H1 (cell line): ENCODE measurements around the gene PALM. TPM values are rescaled to one million over a fixed set of nuclear protein-coding genes. Genes with fewer than 3 reads are reported as not detected.

Experiments used
- CTCF ChIA-PET: fragments of 300-600 bp; sonication (Branson Sonifier 250); formaldehyde crosslinking; loops from one replicate; lab custom pipeline; 2021; ENCODE audit not compliant: partially characterized antibody; lab: Charles Lee
- POLR2A ChIA-PET: fragments of 300-600 bp; sonication (Branson Sonifier 250); formaldehyde crosslinking; loops from one replicate; lab custom pipeline; 2021; ENCODE audit warnings: inconsistent platforms; ENCODE audit not compliant: partially characterized antibody; lab: Charles Lee
- DNase-seq, 2 experiments: peaks; one replicate each; pipeline versions ENCODE4 v3.0.0 to v3.0.0-alpha.2; 2010 to 2022; ENCODE audit warnings: low spot score in 2 of 2, low read depth in 1 of 2, mixed read lengths in 1 of 2
- FAIRE-seq: peaks from 2 replicates; lab custom pipeline; 2011; peaks lifted over from hg19 to GRCh38; lab: Jason Lieb, UNC
- H2AFZ ChIP-seq: 2 replicates; pipeline ENCODE4 v1.8.1; 2012; ENCODE audit warnings: low read length, inconsistent platforms
- H2AK5ac ChIP-seq: 2 replicates; pipeline ENCODE4 v1.6.1; 2013; ENCODE audit warnings: low read depth, low read length
- H2BK120ac ChIP-seq: replicated peaks from 2 replicates; pipeline ENCODE3; 2013; ENCODE audit warnings: low read depth, low read length, inconsistent platforms
- H2BK12ac ChIP-seq: 2 replicates; pipeline ENCODE4 v1.6.1; 2013; ENCODE audit warnings: low read depth, low read length
- H2BK15ac ChIP-seq: 2 replicates; pipeline ENCODE4 v1.6.1; 2013; ENCODE audit warnings: low read length
- H2BK20ac ChIP-seq: 2 replicates; pipeline ENCODE4 v1.6.1; 2013; ENCODE audit warnings: low read length
- H2BK5ac ChIP-seq: 2 replicates; pipeline ENCODE4 v1.6.1; 2013; ENCODE audit warnings: low read depth, low read length
- H3K14ac ChIP-seq: 2 replicates; pipeline ENCODE4 v1.6.1; 2013; ENCODE audit warnings: inconsistent platforms; ENCODE audit not compliant: insufficient read length
- H3K18ac ChIP-seq: 2 replicates; pipeline ENCODE4 v1.6.1; 2013; ENCODE audit warnings: low read length; ENCODE audit errors: extremely low read depth
- H3K23ac ChIP-seq: 2 replicates; pipeline ENCODE4 v1.6.1; 2013; ENCODE audit warnings: inconsistent platforms; ENCODE audit not compliant: insufficient read length
- H3K23me2 ChIP-seq: 2 replicates; pipeline ENCODE4 v1.6.1; 2013; ENCODE audit warnings: low read depth, low read length
- H3K27ac ChIP-seq: 2 replicates; pipeline ENCODE4 v1.6.1; 2011; ENCODE audit warnings: low read depth, low read length, inconsistent platforms
- H3K27me3 ChIP-seq, 4 experiments: replicated peaks in 1 of 4; 1 replicate in 1 of 4; 2 replicates in 3 of 4; pipeline versions ENCODE4 v1.6.1 to v1.8.1; 2011 to 2013; ENCODE audit warnings: low read length in 3 of 4, mild to moderate bottlenecking in 3 of 4, inconsistent platforms in 2 of 4, mixed read lengths in 2 of 4, moderate library complexity in 1 of 4; ENCODE audit not compliant: control insufficient read depth in 3 of 4, insufficient read depth in 3 of 4; ENCODE audit errors: extremely low read depth in 1 of 4
- H3K36me3 ChIP-seq, 4 experiments: 2 replicates each; pipeline versions ENCODE4 v1.6.1 to v1.8.1; 2011 to 2013; ENCODE audit warnings: mild to moderate bottlenecking in 4 of 4, low read length in 3 of 4, moderate library complexity in 2 of 4, control low read depth in 1 of 4, inconsistent platforms in 1 of 4; ENCODE audit not compliant: insufficient read depth in 4 of 4, control insufficient read depth in 2 of 4
- H3K4ac ChIP-seq: replicated peaks from 2 replicates; pipeline ENCODE3; 2013; ENCODE audit warnings: low read length, low read depth, mixed read lengths, inconsistent platforms; ENCODE audit not compliant: insufficient read length
- H3K4me1 ChIP-seq, 4 experiments: replicated peaks in 1 of 4; 1 replicate in 1 of 4; 2 replicates in 3 of 4; pipeline versions ENCODE4 v1.6.1 to v1.8.1; 2011 to 2013; ENCODE audit warnings: low read length in 3 of 4, inconsistent platforms in 2 of 4, mixed read lengths in 1 of 4; ENCODE audit not compliant: insufficient read depth in 4 of 4, control insufficient read depth in 3 of 4
- H3K4me2 ChIP-seq, 2 experiments: 2 replicates each; pipeline versions ENCODE4 v1.6.1 to v1.8.1; 2011 to 2013; ENCODE audit warnings: low read depth in 2 of 2, low read length in 2 of 2, control low read depth in 1 of 2, inconsistent platforms in 1 of 2, mild to moderate bottlenecking in 1 of 2; ENCODE audit not compliant: insufficient read depth in 1 of 2
- H3K4me3 ChIP-seq, 4 experiments: fragments of 200-600, 300-600 bp in 1 of 4; sonication (generic), shearing (Covaris generic), sonication (Bioruptor Twin) in 1 of 4; 2 replicates each; pipeline versions ENCODE4 v1.5.1 to v1.8.1; 2011 to 2016; ENCODE audit warnings: low read length in 4 of 4, low read depth in 3 of 4, control low read depth in 2 of 4, inconsistent platforms in 2 of 4, mild to moderate bottlenecking in 2 of 4, mixed read lengths in 1 of 4, moderate library complexity in 1 of 4; ENCODE audit not compliant: insufficient read depth in 2 of 4; ENCODE audit errors: extremely low read depth in 1 of 4
- H3K56ac ChIP-seq: replicated peaks from 2 replicates; pipeline ENCODE3; 2013; ENCODE audit warnings: low read depth, mild to moderate bottlenecking, mixed read lengths, low read length, inconsistent platforms; ENCODE audit not compliant: insufficient read length
- H3K79me1 ChIP-seq: 2 replicates; pipeline ENCODE4 v1.6.1; 2013; ENCODE audit warnings: low read depth, low read length, control low read depth
- H3K79me2 ChIP-seq, 2 experiments: 2 replicates each; pipeline versions ENCODE4 v1.6.1 to v1.8.1; 2012 to 2013; ENCODE audit warnings: low read length in 2 of 2, mild to moderate bottlenecking in 2 of 2, inconsistent platforms in 1 of 2; ENCODE audit not compliant: insufficient read depth in 2 of 2, control insufficient read depth in 1 of 2
- H3K9ac ChIP-seq, 4 experiments: replicated peaks in 1 of 4; 1 replicate in 1 of 4; 2 replicates in 3 of 4; pipeline versions ENCODE4 v1.6.1 to v1.8.1; 2011 to 2013; ENCODE audit warnings: low read depth in 3 of 4, low read length in 3 of 4, control low read depth in 2 of 4, mild to moderate bottlenecking in 2 of 4, moderate library complexity in 2 of 4, inconsistent platforms in 1 of 4; ENCODE audit errors: extremely low read depth in 1 of 4
- H3K9me3 ChIP-seq, 2 experiments: 2 replicates each; pipeline versions ENCODE4 v1.6.1 to v1.8.1; 2012 to 2013; ENCODE audit warnings: mild to moderate bottlenecking in 2 of 2, moderate library complexity in 2 of 2, control low read depth in 1 of 2, inconsistent platforms in 1 of 2, low read depth in 1 of 2, low read length in 1 of 2, mixed read lengths in 1 of 2; ENCODE audit not compliant: insufficient read depth in 2 of 2
- H4K20me1 ChIP-seq, 2 experiments: replicated peaks in 1 of 2; 2 replicates each; pipeline versions ENCODE3 to v1.8.1; 2011 to 2013; ENCODE audit warnings: inconsistent platforms in 2 of 2, low read length in 2 of 2, mild to moderate bottlenecking in 1 of 2; ENCODE audit not compliant: insufficient read depth in 2 of 2, control insufficient read depth in 1 of 2
- H4K5ac ChIP-seq: 2 replicates; pipeline ENCODE4 v1.6.1; 2013; ENCODE audit warnings: low read length, low read depth, mixed read lengths, inconsistent platforms; ENCODE audit not compliant: insufficient read length
- H4K8ac ChIP-seq: 2 replicates; pipeline ENCODE4 v1.8.0; 2013; ENCODE audit warnings: mild to moderate bottlenecking, moderate library complexity, low read length, inconsistent platforms; ENCODE audit not compliant: insufficient read depth; ENCODE audit errors: extremely low read depth
- H4K91ac ChIP-seq: replicated peaks from 2 replicates; pipeline ENCODE3; 2013; ENCODE audit warnings: low read length, mixed read lengths, inconsistent platforms; ENCODE audit not compliant: insufficient read length
- BCL11A ChIP-seq, 2 experiments: IDR thresholded peaks; one replicate each; pipeline ENCODE4 v1.6.1; 2011; ENCODE audit warnings: low read depth in 2 of 2, low read length in 2 of 2, mild to moderate bottlenecking in 2 of 2
- CTBP2 ChIP-seq: IDR thresholded peaks from 2 replicates; pipeline ENCODE4 v1.7.0; 2011; ENCODE audit warnings: borderline replicate concordance, mild to moderate bottlenecking, moderate library complexity, mixed read lengths, low read length; ENCODE audit not compliant: insufficient read depth, insufficient read length
- EP300 ChIP-seq, 2 experiments: IDR thresholded peaks; 1 replicate in 1 of 2; 2 replicates in 1 of 2; pipeline ENCODE4 v1.6.1; 2011 to 2012; ENCODE audit warnings: low read depth in 2 of 2, low read length in 2 of 2, mild to moderate bottlenecking in 2 of 2, borderline replicate concordance in 1 of 2, inconsistent platforms in 1 of 2, moderate library complexity in 1 of 2
- FOSL1 ChIP-seq: IDR thresholded peaks from 2 replicates; pipeline ENCODE4 v1.6.1; 2011; ENCODE audit warnings: mild to moderate bottlenecking, low read depth, low read length, moderate library complexity; ENCODE audit not compliant: insufficient read depth
- SIN3A ChIP-seq, 2 experiments: IDR thresholded peaks in 1 of 2; conservative IDR thresholded peaks in 1 of 2; 2 replicates each; pipeline ENCODE4 v1.6.1; 2011 to 2012; ENCODE audit warnings: low read length in 2 of 2, improper control_type of control experiment in 1 of 2, low read depth in 1 of 2, mild to moderate bottlenecking in 1 of 2
- SIRT6 ChIP-seq: IDR thresholded peaks from one replicate; pipeline ENCODE4 v1.7.1; 2012; ENCODE audit warnings: low read length, inconsistent platforms
- TAF1 ChIP-seq: IDR thresholded peaks from 2 replicates; pipeline ENCODE4 v1.6.1; 2011; ENCODE audit warnings: mild to moderate bottlenecking, low read depth, low read length
- WGBS, 2 experiments: shearing (Covaris generic) in 1 of 2; methylation state at CpG; one replicate each; pipeline versions ENCODE4 v1.1.6 to v1.1.7; 2013 to 2015; ENCODE audit warnings: low lambda C conversion rate in 2 of 2, mixed read lengths in 2 of 2, inconsistent platforms in 1 of 2, low coverage in 1 of 2, missing lambda C conversion rate in 1 of 2; ENCODE audit not compliant: insufficient replicate concordance in 2 of 2, insufficient coverage in 1 of 2, insufficient read length in 1 of 2; ENCODE audit errors: extremely low coverage in 1 of 2, missing lambda C conversion rate in 1 of 2; 5-methylcytosine and 5-hydroxymethylcytosine counted together
- polyA plus RNA-seq, 7 experiments: library from polyadenylated mRNA; depleted of rRNA in 3 of 7; stranded (reverse) in 5 of 7; unstranded in 2 of 7; fragments of >200 nt in 5 of 7; fragments of 200-250 nt in 2 of 7; gene quantifications; 1 replicate in 5 of 7; 2 replicates in 1 of 7; 4 replicates in 1 of 7; pipeline versions ENCODE4 v1.2.1 to v1.2.3, GENCODE V29; 2011 to 2013; ENCODE audit warnings: missing spikeins in 2 of 7, mixed read lengths in 2 of 7
- total RNA-seq: library from RNA; stranded (reverse); fragmentation: NEBNext Ultra II Directional; extraction: Animal tissue kit (Norgen Biotek cat#: 25700); gene quantifications from 2 replicates; pipeline ENCODE4 v1.2.1, GENCODE V29; 2021

The PALM gene
- total and polyA plus RNA-seq, 2 of the 8 experiments (the other 6 are each of a cell fraction or from before 2014, with no cell fraction given) = 5.7 to 16.5 TPM

DNA sequence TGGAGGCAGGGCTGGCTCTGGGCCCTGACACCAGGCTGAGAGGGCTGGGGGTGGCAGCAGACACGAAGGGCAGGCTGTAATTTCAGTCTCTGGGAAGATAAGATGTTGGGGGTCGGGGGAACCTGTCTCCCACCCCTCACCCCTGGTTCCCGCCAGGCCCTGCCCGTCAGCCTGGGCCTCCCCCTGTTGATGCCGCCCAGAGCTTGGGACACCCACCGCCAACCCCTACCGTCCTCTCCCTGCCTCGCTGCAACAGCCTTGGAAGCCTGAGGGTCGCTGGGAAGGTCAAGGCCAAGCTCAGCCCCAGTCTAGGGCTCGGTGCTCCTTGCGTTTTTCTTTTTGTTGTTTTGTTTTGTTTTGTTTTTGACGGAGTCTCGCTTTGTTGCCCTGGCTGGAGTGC lies 14.5 kb downstream of the PALM start:
- H2BK12ac ChIP-seq = no peak overlapping the region
- no peak overlapping the region for H3K4ac ChIP-seq
- DNase-seq = no peak
- no peaks in the 10 kb centered on the region; a peak in 1 of 8 replicates for H3K36me3 ChIP-seq
- no peaks in the 10 kb centered on the region for H3K23me2 ChIP-seq
- H3K23ac ChIP-seq = no peak overlapping the region
- H4K91ac ChIP-seq = no peak overlapping the region
- H4K5ac ChIP-seq = no peak overlapping the region
- no peak overlapping the region for H3K9ac ChIP-seq
- H2BK5ac ChIP-seq = no peak overlapping the region
- H2BK120ac ChIP-seq = no peak overlapping the region
- H3K27me3 ChIP-seq = no peaks in the 10 kb centered on the region
- H3K79me2 ChIP-seq = no peaks in the 10 kb centered on the region
- no peak overlapping the region for H3K4me2 ChIP-seq
- H3K27ac ChIP-seq = no peak overlapping the region
- no peak for TF ChIP-seq BCL11A (IDR thresholded peaks at IDR 0.05; ENCODE audit: low read depth in 2 of 2, low read length in 2 of 2)
- no peak for TF ChIP-seq TAF1
- TF ChIP-seq SIN3A (conservative IDR thresholded peaks at IDR 0.05 in 1 of 2, IDR thresholded peaks at IDR 0.05 in 1 of 2; ENCODE audit: low read depth in 1 of 2, low read length in 2 of 2) = no peak
- no peak for TF ChIP-seq EP300 (IDR thresholded peaks at IDR 0.05; ENCODE audit: borderline replicate concordance in 1 of 2, low read depth in 2 of 2, low read length in 2 of 2)
- TF ChIP-seq SIRT6 = no peak
- no peak for TF ChIP-seq FOSL1
- no peak for TF ChIP-seq CTBP2
- H3K14ac ChIP-seq = no peak overlapping the region
- H4K8ac ChIP-seq = no peak overlapping the region
- ChIA-PET CTCF (interaction anchor here (1.0 to 1.7 kb wide), 6 partner anchors 8 to 53 kb away, joined by 3 to 7 read pairs (median 5); partner anchors contain the start of gene PALM), POLR2A (interaction anchor here (1.6 kb wide), 1 partner anchor 42 kb away, joined by 3 read pairs; no protein-coding TSS in a partner anchor)
- no peaks in the 10 kb centered on the region for H4K20me1 ChIP-seq
- no peak for FAIRE-seq
- no peak overlapping the region for H2AFZ ChIP-seq
- WGBS, 2 experiments = 91% methylated on average over 13 of the region's 13 CpGs; no CpG with 5 or more reads in 1 of the 2 experiments
- H3K4me3 ChIP-seq = no peak overlapping the region
- no peak overlapping the region for H2BK20ac ChIP-seq
- no peak overlapping the region for H2AK5ac ChIP-seq
- H2BK15ac ChIP-seq = no peak overlapping the region
- no peak overlapping the region for H3K56ac ChIP-seq
- no peak overlapping the region for H3K18ac ChIP-seq
- no peaks in the 10 kb centered on the region for H3K9me3 ChIP-seq
- peaks cover 0 to 7% (median 4%) of the 10 kb centered on the region in 4 experiments; a peak in 4 of 7 replicates for H3K4me1 ChIP-seq
- H3K79me1 ChIP-seq = no peaks in the 10 kb centered on the region; the same call in 1 of the 2 replicates
